GM12865 (cell line): Measurements from ENCODE around the gene USP11.

Experiments
- DNase-seq: peaks from one replicate; pipeline ENCODE4 v3.0.0; 2010; ENCODE audit warnings: low read depth
- H3K4me3 ChIP-seq: 2 replicates; pipeline ENCODE4 v1.5.1; 2011; ENCODE audit warnings: mild to moderate bottlenecking, low read depth, low read length, control low read depth
- TF ChIP-seq, protein P1 (sequence below): IDR thresholded peaks from 2 replicates; pipeline ENCODE4 v1.5.1; 2011; ENCODE audit warnings: low read length, control low read depth, low read depth, inconsistent platforms; ENCODE audit not compliant: insufficient read depth; ENCODE audit errors: missing control alignments

The USP11 gene

DNA sequence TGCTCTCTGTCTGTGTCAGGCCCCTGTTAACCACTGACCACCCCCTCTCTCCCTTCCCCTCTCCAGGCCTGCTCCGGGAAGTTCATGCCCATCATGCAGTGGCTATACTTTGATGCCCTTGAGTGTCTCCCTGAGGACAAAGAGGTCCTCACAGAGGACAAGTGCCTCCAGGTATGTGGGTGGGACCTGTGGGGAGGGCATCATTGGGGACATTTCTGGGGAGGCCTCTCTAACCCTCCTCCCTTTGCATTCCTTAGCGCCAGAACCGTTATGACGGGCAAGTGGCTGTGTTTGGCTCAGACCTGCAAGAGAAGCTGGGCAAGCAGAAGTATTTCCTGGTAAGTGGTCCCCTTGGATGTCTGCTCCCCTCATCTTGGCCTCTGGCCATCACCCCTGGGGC lies 29.9 kb upstream of the USP11 start:
- no peak overlapping the region for H3K4me3 ChIP-seq
- TF ChIP-seq, protein P1, sequence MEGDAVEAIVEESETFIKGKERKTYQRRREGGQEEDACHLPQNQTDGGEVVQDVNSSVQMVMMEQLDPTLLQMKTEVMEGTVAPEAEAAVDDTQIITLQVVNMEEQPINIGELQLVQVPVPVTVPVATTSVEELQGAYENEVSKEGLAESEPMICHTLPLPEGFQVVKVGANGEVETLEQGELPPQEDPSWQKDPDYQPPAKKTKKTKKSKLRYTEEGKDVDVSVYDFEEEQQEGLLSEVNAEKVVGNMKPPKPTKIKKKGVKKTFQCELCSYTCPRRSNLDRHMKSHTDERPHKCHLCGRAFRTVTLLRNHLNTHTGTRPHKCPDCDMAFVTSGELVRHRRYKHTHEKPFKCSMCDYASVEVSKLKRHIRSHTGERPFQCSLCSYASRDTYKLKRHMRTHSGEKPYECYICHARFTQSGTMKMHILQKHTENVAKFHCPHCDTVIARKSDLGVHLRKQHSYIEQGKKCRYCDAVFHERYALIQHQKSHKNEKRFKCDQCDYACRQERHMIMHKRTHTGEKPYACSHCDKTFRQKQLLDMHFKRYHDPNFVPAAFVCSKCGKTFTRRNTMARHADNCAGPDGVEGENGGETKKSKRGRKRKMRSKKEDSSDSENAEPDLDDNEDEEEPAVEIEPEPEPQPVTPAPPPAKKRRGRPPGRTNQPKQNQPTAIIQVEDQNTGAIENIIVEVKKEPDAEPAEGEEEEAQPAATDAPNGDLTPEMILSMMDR = no peak
- DNase-seq = no peak

DNA sequence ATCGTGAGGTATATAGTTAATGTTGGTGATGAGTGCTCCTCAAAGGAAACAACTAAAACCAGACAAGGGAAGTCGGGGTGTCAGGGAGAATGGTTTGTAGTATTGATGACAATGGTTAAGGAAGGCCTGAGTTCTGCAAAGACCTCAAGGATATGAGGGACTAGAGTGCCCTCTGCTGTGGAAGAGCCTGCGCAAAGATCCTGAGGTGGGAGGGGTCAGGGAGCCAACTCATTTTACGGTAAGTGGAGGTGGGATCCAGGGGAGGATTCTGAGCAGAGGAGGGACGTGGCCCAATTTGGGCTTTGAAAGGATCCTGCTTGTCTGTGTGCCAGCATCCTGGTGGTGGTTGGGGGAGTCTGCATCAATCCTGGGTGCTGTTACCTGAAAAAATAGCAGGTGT lies 27.8 kb upstream of the USP11 start:
- no peak overlapping the region for H3K4me3 ChIP-seq
- TF ChIP-seq, protein P1 = no peak
- no peak for DNase-seq

DNA sequence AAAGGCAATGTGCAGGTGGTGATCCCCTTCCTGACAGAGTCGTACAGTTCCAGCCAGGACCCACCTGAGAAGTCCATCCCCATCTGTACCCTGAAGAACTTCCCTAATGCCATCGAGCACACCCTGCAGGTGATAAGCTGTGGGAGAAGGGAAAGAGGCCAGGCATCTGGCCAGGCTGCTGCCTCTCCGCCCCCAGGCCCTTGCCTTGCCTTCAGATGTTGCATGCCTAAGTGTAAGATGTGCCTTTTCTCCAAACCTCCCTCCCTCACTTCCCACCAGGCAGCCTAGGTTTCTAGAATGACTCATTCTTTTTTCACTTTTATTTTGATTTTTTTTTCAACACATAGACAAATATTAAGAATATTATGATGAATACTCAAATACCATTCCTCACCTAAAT lies 26.5 kb upstream of the USP11 start:
- TF ChIP-seq, protein P1 = no peak
- DNase-seq = no peak
- H3K4me3 ChIP-seq = no peak overlapping the region

DNA sequence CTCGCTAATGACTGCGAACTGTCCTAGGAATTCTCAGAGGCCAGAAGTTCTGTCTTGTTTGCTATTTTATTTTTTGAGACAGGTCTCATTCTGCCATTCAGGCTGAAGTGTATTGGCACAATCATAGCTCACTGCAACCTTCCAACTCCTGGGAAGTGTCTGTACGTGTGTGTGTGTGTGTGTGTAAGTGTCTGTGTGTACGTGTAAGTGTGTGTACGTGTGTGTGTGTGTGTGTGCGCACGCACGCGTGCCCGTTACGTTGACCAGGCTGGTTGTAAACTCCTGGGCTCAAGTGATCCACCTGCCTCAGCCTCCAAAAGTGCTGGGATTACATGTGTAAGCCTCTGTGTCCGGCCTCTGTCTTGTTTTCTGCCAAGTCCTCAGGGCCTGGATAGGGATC lies 24.7 kb upstream of the USP11 start:
- DNase-seq = no peak
- TF ChIP-seq, protein P1 = no peak
- H3K4me3 ChIP-seq = no peak overlapping the region

DNA sequence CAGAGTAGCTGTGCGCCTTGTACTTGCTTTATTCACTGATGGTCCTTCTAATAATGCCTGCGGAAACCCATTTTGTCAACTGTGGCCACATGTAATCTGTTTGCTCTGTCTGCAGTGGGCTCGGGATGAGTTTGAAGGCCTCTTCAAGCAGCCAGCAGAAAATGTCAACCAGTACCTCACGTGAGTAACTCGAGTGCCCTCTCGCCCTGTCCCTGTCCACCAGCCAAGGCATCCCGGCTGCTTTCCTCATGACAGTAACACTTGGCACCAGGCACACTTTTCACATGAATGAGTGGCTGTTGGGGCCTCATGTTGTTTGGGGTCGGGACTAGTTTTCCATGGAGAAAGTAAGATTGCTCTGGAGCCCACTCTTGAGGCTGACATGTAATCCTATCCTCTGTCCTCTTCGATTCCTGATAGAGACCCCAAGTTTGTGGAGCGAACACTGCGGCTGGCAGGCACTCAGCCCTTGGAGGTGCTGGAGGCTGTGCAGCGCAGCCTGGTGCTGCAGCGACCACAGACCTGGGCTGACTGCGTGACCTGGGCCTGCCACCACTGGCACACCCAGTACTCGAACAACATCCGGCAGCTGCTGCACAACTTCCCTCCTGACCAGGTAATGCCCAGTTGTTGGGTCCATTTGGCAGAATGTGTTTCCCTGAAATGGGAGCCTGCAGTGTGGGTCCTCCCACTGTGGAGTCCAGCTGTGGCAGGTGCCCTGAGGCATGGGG lies 23.1 kb upstream of the USP11 start:
- no peak for DNase-seq
- TF ChIP-seq, protein P1 = no peak
- H3K4me3 ChIP-seq = no peak overlapping the region

DNA sequence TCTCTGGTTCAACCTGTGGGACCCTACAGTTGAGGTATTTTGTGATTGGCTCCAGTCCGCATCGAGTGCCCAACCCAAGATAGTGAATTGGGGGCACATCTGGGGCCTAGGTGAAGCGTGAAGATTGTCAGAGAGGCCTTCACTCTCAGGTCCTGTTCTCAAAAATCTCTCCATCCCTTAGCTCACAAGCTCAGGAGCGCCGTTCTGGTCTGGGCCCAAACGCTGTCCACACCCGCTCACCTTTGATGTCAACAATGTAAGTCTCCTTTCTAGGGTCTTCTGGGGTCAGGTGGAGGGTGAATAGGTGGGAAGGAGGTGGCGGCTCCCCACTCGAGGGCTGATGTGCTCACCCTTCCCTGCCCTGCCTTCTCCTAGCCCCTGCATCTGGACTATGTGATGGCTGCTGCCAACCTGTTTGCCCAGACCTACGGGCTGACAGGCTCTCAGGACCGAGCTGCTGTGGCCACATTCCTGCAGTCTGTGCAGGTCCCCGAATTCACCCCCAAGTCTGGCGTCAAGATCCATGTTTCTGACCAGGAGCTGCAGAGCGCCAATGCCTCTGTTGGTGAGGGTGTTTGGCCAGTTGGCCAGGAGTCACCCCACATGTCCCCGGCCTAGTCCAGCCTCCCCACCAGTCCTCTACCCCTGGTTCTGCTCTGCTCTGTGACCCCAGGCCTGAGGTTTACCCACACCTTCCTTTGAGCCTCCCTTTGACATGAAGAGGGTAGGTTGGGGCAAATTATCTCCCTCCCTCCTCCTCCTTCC lies 22.0 kb upstream of the USP11 start:
- no peak for DNase-seq
- no peak overlapping the region for H3K4me3 ChIP-seq
- TF ChIP-seq, protein P1 = no peak
